ENCODE data around the gene ZNF521.
A peak's percentile ranks its signal among the peaks of the same experiment; 100 is the strongest.

Gene ZNF521

DNA sequence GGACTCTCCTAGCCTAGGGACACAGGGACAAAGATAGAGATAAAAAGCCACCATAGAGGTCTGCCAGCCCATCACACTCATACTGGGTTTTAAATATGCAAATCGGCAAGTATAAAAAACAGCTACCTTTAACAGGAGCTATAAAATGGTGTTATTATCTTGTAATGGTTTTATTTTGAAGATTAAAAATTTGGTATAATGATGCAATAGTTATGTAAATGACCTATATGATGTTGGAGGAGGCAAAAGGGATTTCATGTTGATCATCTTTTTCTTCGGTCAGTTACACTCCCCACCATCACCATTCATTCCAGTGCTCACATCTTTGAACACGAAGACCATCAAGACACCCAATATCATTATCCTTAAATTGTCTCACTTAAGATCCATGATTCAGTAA is 11.2 kb downstream of the ZNF521 start:
- TF ChIP-seq, protein P1, sequence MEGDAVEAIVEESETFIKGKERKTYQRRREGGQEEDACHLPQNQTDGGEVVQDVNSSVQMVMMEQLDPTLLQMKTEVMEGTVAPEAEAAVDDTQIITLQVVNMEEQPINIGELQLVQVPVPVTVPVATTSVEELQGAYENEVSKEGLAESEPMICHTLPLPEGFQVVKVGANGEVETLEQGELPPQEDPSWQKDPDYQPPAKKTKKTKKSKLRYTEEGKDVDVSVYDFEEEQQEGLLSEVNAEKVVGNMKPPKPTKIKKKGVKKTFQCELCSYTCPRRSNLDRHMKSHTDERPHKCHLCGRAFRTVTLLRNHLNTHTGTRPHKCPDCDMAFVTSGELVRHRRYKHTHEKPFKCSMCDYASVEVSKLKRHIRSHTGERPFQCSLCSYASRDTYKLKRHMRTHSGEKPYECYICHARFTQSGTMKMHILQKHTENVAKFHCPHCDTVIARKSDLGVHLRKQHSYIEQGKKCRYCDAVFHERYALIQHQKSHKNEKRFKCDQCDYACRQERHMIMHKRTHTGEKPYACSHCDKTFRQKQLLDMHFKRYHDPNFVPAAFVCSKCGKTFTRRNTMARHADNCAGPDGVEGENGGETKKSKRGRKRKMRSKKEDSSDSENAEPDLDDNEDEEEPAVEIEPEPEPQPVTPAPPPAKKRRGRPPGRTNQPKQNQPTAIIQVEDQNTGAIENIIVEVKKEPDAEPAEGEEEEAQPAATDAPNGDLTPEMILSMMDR (IDR thresholded peaks at IDR 0.05; ENCODE audit: low read depth, low read length), result no peak
- no peak for DNase-seq (ENCODE audit: low read depth, low spot score)

DNA sequence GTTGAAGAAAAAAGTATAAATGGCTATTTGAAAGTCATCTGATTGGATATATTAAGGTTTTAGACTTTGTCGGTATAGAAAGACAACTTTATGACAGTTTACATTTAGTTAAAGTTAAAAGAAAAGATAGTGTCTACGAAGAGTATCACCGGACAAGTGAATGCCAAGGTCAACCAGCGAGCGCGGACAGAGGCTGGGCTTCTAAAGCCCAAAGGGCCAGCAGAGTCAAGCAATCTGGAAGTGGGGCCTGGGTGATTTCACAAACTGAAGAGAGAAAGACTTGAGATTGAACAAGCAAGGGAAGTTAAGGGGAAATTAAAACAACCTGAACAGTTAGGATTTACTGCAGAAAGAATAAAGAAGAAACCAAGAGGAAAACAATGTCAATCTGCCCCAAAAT is 16.3 kb downstream of the ZNF521 start:
- DNase-seq (ENCODE audit: low read depth, low spot score), result no peak
- TF ChIP-seq, protein P1 (IDR thresholded peaks at IDR 0.05; ENCODE audit: low read depth, low read length), result no peak
- no peak overlapping the region for H3K4me3 ChIP-seq (ENCODE audit: low read depth, low read length)
- in situ Hi-C loops (cut with HindIII; ENCODE audit: low sequenced_read_pairs), result no loop called here

More for the DNA sequence above, 11.2 kb downstream of the ZNF521 start:
- in situ Hi-C loops (cut with HindIII; ENCODE audit: low sequenced_read_pairs), result no loop called here
- no peak overlapping the region for H3K4me3 ChIP-seq (ENCODE audit: low read depth, low read length)

DNA sequence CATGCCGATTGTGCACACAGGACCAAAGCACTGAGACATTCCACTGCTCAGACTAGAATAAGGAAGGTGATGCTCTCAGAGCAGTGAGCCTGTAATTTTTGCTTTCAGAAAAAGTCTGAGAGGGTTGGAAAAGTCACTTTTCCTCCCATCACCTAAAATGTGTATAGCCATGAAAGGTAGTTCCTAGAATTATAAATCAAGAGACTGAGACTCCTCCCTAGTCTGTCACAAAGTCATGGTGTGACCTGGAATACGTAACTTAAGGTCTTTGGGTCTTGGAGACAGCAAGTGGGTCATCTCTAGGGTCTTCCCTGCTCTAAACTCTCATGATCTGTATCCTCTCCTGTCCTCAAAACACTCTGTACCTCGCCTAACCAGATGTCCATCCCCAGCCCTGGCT is 16.9 kb downstream of the ZNF521 start:
- TF ChIP-seq, protein P1 (IDR thresholded peaks at IDR 0.05; ENCODE audit: low read depth, low read length), result no peak
- no peak for DNase-seq (ENCODE audit: low read depth, low spot score)
- H3K4me3 ChIP-seq (ENCODE audit: low read depth, low read length), result no peak overlapping the region
- in situ Hi-C loops (cut with HindIII; ENCODE audit: low sequenced_read_pairs), result no loop called here

DNA sequence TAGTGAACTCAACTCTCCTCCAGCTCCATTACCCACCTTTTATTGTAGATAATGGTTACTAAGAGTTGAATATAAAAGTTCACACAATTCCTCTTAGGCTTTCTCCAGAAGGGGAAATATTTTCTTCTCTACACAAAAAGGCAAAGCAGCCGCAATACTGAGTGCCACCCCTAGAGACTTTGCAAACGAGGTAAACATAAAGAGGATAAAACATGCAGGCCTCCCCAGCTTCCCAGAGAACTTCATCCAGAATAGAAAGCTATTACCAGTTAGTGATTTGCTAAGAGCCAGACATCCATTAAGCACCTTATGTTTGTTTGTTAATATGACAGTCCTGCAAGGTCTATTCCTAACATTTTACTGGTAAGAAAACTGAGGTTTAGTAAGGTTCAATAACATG is 17.4 kb downstream of the ZNF521 start:
- DNase-seq (ENCODE audit: low read depth, low spot score), result no peak
- TF ChIP-seq, protein P1 (IDR thresholded peaks at IDR 0.05; ENCODE audit: low read depth, low read length), result peak; percentile 12
- in situ Hi-C loops (cut with HindIII; ENCODE audit: low sequenced_read_pairs), result no loop called here
- no peak overlapping the region for H3K4me3 ChIP-seq (ENCODE audit: low read depth, low read length)

DNA sequence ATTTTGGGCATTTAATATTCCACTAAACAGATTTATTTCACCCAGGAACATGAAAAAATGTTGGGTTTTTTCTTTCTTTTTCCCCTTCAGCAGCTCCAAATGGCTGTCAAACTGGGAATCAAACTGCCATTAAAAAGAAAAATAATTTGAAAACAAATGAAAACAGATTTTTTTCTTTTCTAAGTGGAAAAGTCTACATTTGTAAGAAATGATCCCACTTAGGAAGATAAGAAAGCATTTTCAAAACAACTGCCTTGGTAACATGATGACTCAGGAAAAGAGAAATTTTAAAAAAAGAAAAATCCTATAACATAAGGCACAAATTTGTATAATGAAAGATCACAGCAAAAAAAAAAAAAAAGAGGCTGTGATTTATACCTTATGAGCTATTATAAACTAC is 20.0 kb downstream of the ZNF521 start:
- TF ChIP-seq, protein P1 (IDR thresholded peaks at IDR 0.05; ENCODE audit: low read depth, low read length), result no peak
- H3K4me3 ChIP-seq (ENCODE audit: low read depth, low read length), result no peak overlapping the region
- in situ Hi-C loops (cut with HindIII; ENCODE audit: low sequenced_read_pairs), result no loop called here
- no peak for DNase-seq (ENCODE audit: low read depth, low spot score)

DNA sequence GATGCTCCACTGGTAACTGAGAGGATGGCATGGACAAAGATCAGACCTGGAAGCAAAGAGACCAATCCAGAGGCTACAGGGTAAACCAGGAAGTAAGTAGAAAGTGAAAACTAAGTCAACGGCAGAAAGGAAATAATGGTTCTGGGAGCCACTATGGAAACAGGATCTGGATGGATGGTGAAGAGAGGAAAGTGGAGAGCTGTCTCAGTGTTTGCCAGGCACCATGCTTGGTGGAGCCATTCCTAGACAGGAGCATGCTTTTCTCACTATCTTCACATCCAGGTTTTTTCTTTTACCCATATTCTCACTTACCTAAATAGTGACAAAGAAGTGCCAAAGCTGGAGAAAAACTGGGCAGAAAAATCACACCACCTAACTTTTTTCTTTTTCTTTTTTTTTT is 22.2 kb downstream of the ZNF521 start:
- DNase-seq (ENCODE audit: low read depth, low spot score), result no peak
- TF ChIP-seq, protein P1 (IDR thresholded peaks at IDR 0.05; ENCODE audit: low read depth, low read length), result no peak
- in situ Hi-C loops (cut with HindIII; ENCODE audit: low sequenced_read_pairs), result no loop called here
- no peak overlapping the region for H3K4me3 ChIP-seq (ENCODE audit: low read depth, low read length)

DNA sequence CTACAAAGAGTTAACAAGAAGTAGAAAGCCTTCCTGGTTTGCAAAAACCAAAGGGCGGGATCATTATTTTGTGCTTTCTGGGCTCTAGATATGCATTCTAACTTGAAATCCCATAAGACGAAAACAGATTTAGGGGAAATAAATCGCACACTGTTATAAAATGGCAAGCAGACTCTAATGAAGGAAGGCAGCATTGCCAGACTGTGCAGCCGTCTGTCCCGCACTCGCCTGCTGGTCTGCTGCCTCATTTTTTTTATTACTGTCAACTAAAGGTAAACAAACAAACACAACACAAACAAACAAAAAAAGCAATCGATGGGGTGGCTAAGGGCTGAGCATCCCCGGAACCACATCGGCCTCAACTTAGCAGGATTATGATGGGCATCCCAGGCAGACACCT is 24.4 kb downstream of the ZNF521 start:
- in situ Hi-C loops (cut with HindIII; ENCODE audit: low sequenced_read_pairs), result no loop called here

More for the DNA sequence above, 24.4 kb downstream of the ZNF521 start:
- no peak for DNase-seq (ENCODE audit: low read depth, low spot score)
- TF ChIP-seq, protein P1 (IDR thresholded peaks at IDR 0.05; ENCODE audit: low read depth, low read length), result no peak
- no peak overlapping the region for H3K4me3 ChIP-seq (ENCODE audit: low read depth, low read length)
